CD4-positive, alpha-beta T cell treated with Interleukin-15 for 4 hours (primary cell): ENCODE data around the gene BDH2.

Experiments used
- DNase-seq: peaks from one replicate; pipeline ENCODE4 v3.0.0-alpha.2; 2020; ENCODE audit warnings: low spot score

Gene BDH2

GRCh38 chr4:103079621-103080020 lies 20.0 kb downstream of the BDH2 start:
- no peak for DNase-seq

GRCh38 chr4:103076747-103077347 lies 22.8 kb downstream of the BDH2 start, which contains the start of gene SLC9B2:
SLC9B2 (minus strand) TSS chr4:103076761; CDS start chr4:103067550, 9,211 bp downstream.
- no peak for DNase-seq

GRCh38 chr4:103075894-103076746 lies 23.5 kb downstream of the BDH2 start:
- peak; percentile 74 for DNase-seq

- no peak for DNase-seq
Observed at GRCh38 chr4:103075435-103075893, 24.2 kb downstream of the BDH2 start.

- DNase-seq = no peak
Observed at GRCh38 chr4:103074744-103075434, 24.7 kb downstream of the BDH2 start.

GRCh38 chr4:103073792-103074438 lies 25.7 kb downstream of the BDH2 start:
- no peak for DNase-seq

GRCh38 chr4:103067841-103068547 lies 31.6 kb downstream of the BDH2 start:
- DNase-seq = no peak

GRCh38 chr4:103060453-103061148 lies 39.0 kb downstream of the BDH2 start:
- no peak for DNase-seq

GRCh38 chr4:103054030-103054429 lies 45.6 kb downstream of the BDH2 start:
- DNase-seq = no peak

GRCh38 chr4:103052779-103053178 lies 46.9 kb downstream of the BDH2 start:
- no peak for DNase-seq

- DNase-seq = no peak
Observed at GRCh38 chr4:103052145-103052544, 47.5 kb downstream of the BDH2 start.

- DNase-seq = no peak
Observed at GRCh38 chr4:103050736-103051436, 48.7 kb downstream of the BDH2 start.

GRCh38 chr4:103046416-103047290 lies 53.0 kb downstream of the BDH2 start:
- peak; percentile 56 for DNase-seq

GRCh38 chr4:103044183-103044582 lies 55.5 kb downstream of the BDH2 start:
- no peak for DNase-seq

GRCh38 chr4:103036169-103036568 lies 63.5 kb downstream of the BDH2 start:
- DNase-seq = no peak

- DNase-seq = no peak
Observed at GRCh38 chr4:103032574-103032973, 67.1 kb downstream of the BDH2 start.

GRCh38 chr4:103030791-103031190 lies 68.8 kb downstream of the BDH2 start:
- DNase-seq = no peak

- DNase-seq = no peak
Observed at GRCh38 chr4:103029300-103029699, 70.3 kb downstream of the BDH2 start.
